GM12873 (cell line): ENCODE measurements around the gene AMN1.

Experiments
- CTCF ChIP-seq: IDR thresholded peaks from 2 replicates; pipeline ENCODE4 v1.5.1; 2012; ENCODE audit warnings: low read depth, mild to moderate bottlenecking, moderate library complexity, low read length, control low read depth; ENCODE audit not compliant: insufficient read depth; ENCODE audit errors: missing control alignments

The AMN1 gene

GRCh38 chr12:31728289-31728916 is 418 bp downstream of the AMN1 start:
- TF ChIP-seq CTCF, result no peak

GRCh38 chr12:31727192-31727591 is 1.6 kb downstream of the AMN1 start:
- no peak for TF ChIP-seq CTCF

- TF ChIP-seq CTCF, result no peak
Observed at GRCh38 chr12:31726575-31726974, 2.2 kb downstream of the AMN1 start.

GRCh38 chr12:31724557-31724956 is 4.3 kb downstream of the AMN1 start:
- TF ChIP-seq CTCF, result no peak

GRCh38 chr12:31722580-31722979 is 6.2 kb downstream of the AMN1 start:
- TF ChIP-seq CTCF, result no peak

- TF ChIP-seq CTCF, result no peak
Observed at GRCh38 chr12:31715283-31715825, 13.5 kb downstream of the AMN1 start.

GRCh38 chr12:31714406-31715271 is 14.2 kb downstream of the AMN1 start:
- no peak for TF ChIP-seq CTCF
